ENCODE data around the gene GBGT1. TPM values are rescaled to one million over a fixed set of nuclear protein-coding genes. Genes with fewer than 3 reads are reported as not detected.

GBGT1 gene
- total and polyA plus RNA-seq, 2 of the 4 experiments (the other 2 are of a cell fraction), result 1.8 to 3.2 TPM

- TF ChIP-seq MXI1 (IDR thresholded peaks at IDR 0.05; ENCODE audit: borderline replicate concordance, low read depth, low read length), result no peak
Measured at GRCh38 chr9:133154097-133154989, 9.4 kb downstream of the GBGT1 start (continued).

- H4K91ac ChIP-seq (ENCODE audit: insufficient read depth, low read depth, low read length), result no peak overlapping the region
- H3K4me3 ChIP-seq (ENCODE audit: insufficient read depth, low read depth, low read length), result no peak overlapping the region
- no peak overlapping the region for H3K14ac ChIP-seq (replicated peaks; ENCODE audit: low read depth, low read length)
- no peaks in the 10 kb centered on the region for H3K4me1 ChIP-seq (ENCODE audit: control insufficient read depth, insufficient read depth, low read length)
- H3K27me3 ChIP-seq (ENCODE audit: control insufficient read depth, insufficient read depth, low read length), result no peaks in the 10 kb centered on the region
- peaks cover 1 to 3% of the 10 kb centered on the region in 2 experiments; a peak in 2 of 4 replicates for H3K79me1 ChIP-seq (ENCODE audit: low read depth in 1 of 2, low read length in 2 of 2)
- 56% methylated on average over 18 of the region's 36 CpGs; no CpG with 5 or more reads in 1 of the 2 experiments for WGBS, 2 experiments (ENCODE audit: extremely low coverage in 2 of 2, insufficient read length in 1 of 2)
- no peak overlapping the region for H4K8ac ChIP-seq (ENCODE audit: low read depth in 2 of 2, low read length in 2 of 2)
- no TSS peak for BruUV-seq (replicated peaks)
- H2BK5ac ChIP-seq (ENCODE audit: low read depth, low read length, poor library complexity, severe bottlenecking), result no peak overlapping the region
- H3K9me3 ChIP-seq (ENCODE audit: control insufficient read depth, insufficient read depth, low read length), result no peaks in the 10 kb centered on the region
- no peak overlapping the region for H3K23ac ChIP-seq (ENCODE audit: low read depth, low read length)
- H2AK9ac ChIP-seq (replicated peaks; ENCODE audit: low read depth, low read length, poor library complexity), result peak overlapping the region; percentile 70
- no peak overlapping the region for H3K18ac ChIP-seq (ENCODE audit: low read depth, low read length)
- peak overlapping the region; percentile 21 for H2AFZ ChIP-seq (replicated peaks; ENCODE audit: low read length, poor library complexity)
- CTCF ChIA-PET, result no interaction called here
- intact Hi-C loops (cut with micrococcal nuclease), result no loop called here
- H3K27ac ChIP-seq (ENCODE audit: insufficient read depth, low read length), result no peak overlapping the region
- no peak overlapping the region for H2BK120ac ChIP-seq (ENCODE audit: low read depth, low read length)
- DNase-seq (no peak), ATAC-seq (ENCODE audit: low read depth) (no peak)
- H2BK15ac ChIP-seq (ENCODE audit: low read depth, low read length), result no peak overlapping the region
- H2AK5ac ChIP-seq (ENCODE audit: low read depth, low read length), result no peak overlapping the region
- H3K9me1 ChIP-seq (ENCODE audit: insufficient read depth, low read length), result 0 out of 2 replicates have a peak, but pooled peaks cover 3% of the 10 kb centered on the region
- no peak overlapping the region for H2BK20ac ChIP-seq (ENCODE audit: low read depth, low read length)
- no peak overlapping the region for H3K9ac ChIP-seq (ENCODE audit: low read depth, low read length)
- H3K36me3 ChIP-seq (ENCODE audit: control insufficient read depth, insufficient read depth, low read length), result 0 out of 2 replicates have a peak, but pooled peaks cover 1% of the 10 kb centered on the region
- TF ChIP-seq ELK1 (IDR thresholded peaks at IDR 0.05; ENCODE audit: borderline replicate concordance, low read depth, low read length), result no peak
- no peak for TF ChIP-seq BHLHE40 (IDR thresholded peaks at IDR 0.05; ENCODE audit: low read depth, low read length)
- no peaks in the 10 kb centered on the region for H4K20me1 ChIP-seq (ENCODE audit: insufficient read depth, low read length)
- no peak overlapping the region for H4K5ac ChIP-seq (ENCODE audit: low read depth, low read length)
- H3K56ac ChIP-seq (ENCODE audit: extremely low read depth, insufficient read depth, low read length), result no peak overlapping the region
- POLR2A ChIA-PET (ENCODE audit: unreplicated experiment), result no interaction called here
- dilution Hi-C loops (cut with HindIII; ENCODE audit: low sequenced_read_pairs, unreplicated experiment), result no loop called here
- no peak overlapping the region for H3K4me2 ChIP-seq (ENCODE audit: low read depth, low read length)
- H3K4ac ChIP-seq (ENCODE audit: low read depth, low read length), result no peak overlapping the region
- in situ Hi-C loops (cut with MboI; ENCODE audit: low sequenced_read_pairs), result loop anchor here (5.0 kb wide), 1 partner anchor 106 kb away; no protein-coding TSS in a partner anchor
Measured at GRCh38 chr9:133153227-133154096, 10.3 kb downstream of the GBGT1 start.
